Measurements from ENCODE around the gene SRSF4. TPM values are rescaled to one million over a fixed set of nuclear protein-coding genes. Genes with fewer than 3 reads are reported as not detected.

SRSF4 gene
- polyA plus RNA-seq, 3 donors from 2014 or later = 49.5 to 110 (median 62.4) TPM

GRCh38 chr1:29123887-29124365 lies 57.8 kb downstream of the SRSF4 start, which contains the start of gene TMEM200B:
Gene TMEM200B, minus strand, starts transcription at chr1:29123903. Its CDS starts 2,075 bp downstream, at chr1:29121828.
- DNase-seq = no peak

DNA sequence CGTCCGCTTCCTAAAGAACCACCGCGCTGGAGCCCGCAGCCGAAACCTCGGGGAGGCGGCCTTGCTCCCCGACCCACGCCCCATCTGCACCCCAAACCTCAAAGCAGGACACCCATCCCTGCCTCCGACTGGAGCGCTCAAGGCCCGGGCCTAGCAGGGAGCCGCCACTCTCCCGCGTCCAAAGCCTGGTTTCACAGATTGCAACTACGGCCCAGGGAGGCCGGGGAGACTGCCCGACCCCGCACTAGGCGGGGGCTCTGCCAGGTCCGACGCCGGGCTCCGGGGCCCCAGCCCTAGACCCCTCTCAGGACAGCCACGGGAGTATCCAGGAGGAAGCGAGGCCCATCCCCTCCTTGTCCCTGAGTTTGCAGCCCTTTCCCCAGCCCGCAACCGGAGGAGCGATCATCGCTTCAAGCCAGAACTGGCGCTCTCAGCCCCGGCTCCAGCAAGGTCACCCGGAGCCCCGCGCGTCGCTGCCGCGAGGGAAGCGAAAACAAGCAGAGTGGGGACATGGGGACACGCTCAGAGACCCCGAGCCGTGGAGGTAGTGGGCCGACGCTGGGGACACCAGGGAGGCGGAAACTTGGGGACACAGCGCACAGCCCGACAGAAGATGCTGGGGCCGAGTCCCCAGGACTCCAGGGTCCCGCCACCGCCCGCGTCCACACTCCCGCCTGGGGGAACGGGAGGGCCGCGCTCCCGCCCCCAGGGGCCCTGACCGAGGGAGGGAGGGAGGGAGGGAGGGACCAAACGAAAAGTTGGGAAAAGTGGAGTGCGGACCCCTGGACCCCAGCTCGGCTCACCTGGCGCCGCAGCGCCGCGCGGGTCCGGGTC lies 58.4 kb downstream of the SRSF4 start:
- H3K9me3 Mint-ChIP-seq = no peaks in the 10 kb centered on the region

More at GRCh38 chr1:29123887-29124365, 57.8 kb downstream of the SRSF4 start, which contains the start of gene TMEM200B:
- Mint-ChIP-seq H3K27me3 (ENCODE audit: low read depth in 3 of 3) (peaks cover 12 to 21% (median 16%) of the 10 kb centered on the region in 3 donors), H3K36me3 (peaks cover 8 to 10% (median 10%) of the 10 kb centered on the region in 3 donors), H3K4me1 (peaks cover 12 to 13% of the 10 kb centered on the region in 2 donors), H3K27ac (no peak within 1 kb of the TSS), H3K4me3 (peak within 1 kb of the TSS; percentile 78 to 84 (median 80)), H3K9me3 (no peaks in the 10 kb centered on the region)

DNA sequence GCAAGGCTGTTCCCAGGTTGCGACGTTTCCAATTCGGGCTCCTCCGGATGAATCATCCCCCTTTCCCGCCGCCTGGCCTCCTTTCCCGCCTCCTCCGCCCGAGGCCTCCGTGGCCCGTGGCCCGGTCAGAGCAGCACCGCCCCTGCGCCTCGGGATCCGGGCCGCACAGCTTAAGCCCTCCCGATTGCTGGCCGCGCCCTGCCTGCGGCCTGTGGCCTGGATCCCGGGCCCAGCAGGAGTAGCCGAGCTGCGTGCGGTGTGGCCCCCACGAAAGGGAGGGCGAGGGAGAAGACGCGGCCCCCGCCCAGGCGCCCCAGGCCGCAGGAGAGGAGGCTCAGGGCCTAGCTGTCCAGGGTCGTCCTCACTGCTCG lies 59.0 kb downstream of the SRSF4 start:
- Mint-ChIP-seq H3K36me3 (peaks cover 8 to 19% (median 16%) of the 10 kb centered on the region in 3 donors), H3K4me1 (peaks cover 12 to 13% of the 10 kb centered on the region in 2 donors), H3K27me3 (ENCODE audit: low read depth in 3 of 3) (peaks cover 12 to 24% (median 18%) of the 10 kb centered on the region in 3 donors), H3K9me3 (no peaks in the 10 kb centered on the region), H3K27ac (no peak overlapping the region), H3K4me3 (peak overlapping the region; percentile 18 to 84 (median 80))
- DNase-seq = no peak

More for the DNA sequence above, 58.4 kb downstream of the SRSF4 start:
- peak overlapping the region; percentile 69 to 84 (median 80) for H3K4me3 Mint-ChIP-seq
- DNase-seq = peak in 2 of 3 donors; percentile 24
- peaks cover 8 to 16% (median 15%) of the 10 kb centered on the region in 3 donors for H3K36me3 Mint-ChIP-seq
- H3K27ac Mint-ChIP-seq = no peak overlapping the region
- peaks cover 12 to 13% of the 10 kb centered on the region in 2 donors for H3K4me1 Mint-ChIP-seq
- peaks cover 12 to 24% (median 18%) of the 10 kb centered on the region in 3 donors for H3K27me3 Mint-ChIP-seq (ENCODE audit: low read depth in 3 of 3)

DNA sequence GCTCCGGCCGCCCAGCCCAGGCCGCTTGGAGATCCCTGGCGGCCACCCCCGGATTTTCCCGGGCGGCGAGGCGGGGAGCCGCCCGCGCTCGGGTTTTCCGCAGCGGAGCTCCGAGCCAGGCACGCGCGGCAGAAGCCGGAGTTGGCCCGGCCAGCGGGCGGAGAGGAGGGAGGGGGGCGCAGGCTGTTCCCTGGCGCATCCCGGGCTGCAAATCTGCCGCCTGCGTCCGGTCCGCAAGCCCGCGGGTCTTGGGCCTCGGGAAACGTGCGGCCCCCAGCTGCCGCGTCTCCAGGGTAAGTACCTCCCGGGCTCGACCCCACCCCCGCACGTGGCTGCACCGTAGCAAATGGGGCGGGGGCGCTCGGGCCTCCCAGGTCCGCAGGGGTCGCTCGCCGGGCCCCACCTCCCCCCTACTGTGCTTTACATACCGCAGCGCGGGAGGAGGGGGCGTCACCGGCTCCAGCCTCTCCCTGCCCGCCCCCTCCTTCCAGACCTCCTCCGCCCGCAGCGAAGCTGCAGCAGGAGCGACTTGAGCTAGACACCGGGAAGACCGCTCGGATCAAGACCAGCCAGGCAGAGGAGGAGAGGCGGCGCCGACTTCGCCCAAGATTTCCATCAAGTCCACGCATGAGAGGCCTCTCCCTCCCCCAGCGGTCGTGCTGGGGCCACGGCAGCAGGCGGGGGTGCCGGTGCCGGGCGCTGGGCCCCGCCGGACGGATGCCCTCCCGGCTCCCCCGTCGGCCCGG lies 59.6 kb downstream of the SRSF4 start:
- H3K27ac Mint-ChIP-seq = no peak overlapping the region
- peak overlapping the region in 3 of 5 donors; percentile 10 to 53 (median 53) for H3K4me3 Mint-ChIP-seq

GRCh38 chr1:29121516-29121935 lies 60.2 kb downstream of the SRSF4 start:
- no peak for DNase-seq
- Mint-ChIP-seq H3K4me3 (no peak overlapping the region), H3K9me3 (no peaks in the 10 kb centered on the region), H3K36me3 (peaks cover 12 to 27% (median 27%) of the 10 kb centered on the region in 3 donors), H3K4me1 (peaks cover 12 to 13% of the 10 kb centered on the region in 2 donors), H3K27ac (no peak overlapping the region), H3K27me3 (ENCODE audit: low read depth in 3 of 3) (peaks cover 12 to 24% (median 21%) of the 10 kb centered on the region in 3 donors)

More for the DNA sequence above, 59.6 kb downstream of the SRSF4 start:
- Mint-ChIP-seq H3K27me3 (ENCODE audit: low read depth in 3 of 3) (peaks cover 12 to 24% (median 21%) of the 10 kb centered on the region in 3 donors), H3K4me1 (peaks cover 12 to 13% of the 10 kb centered on the region in 2 donors), H3K36me3 (peaks cover 12 to 24% (median 21%) of the 10 kb centered on the region in 3 donors), H3K9me3 (no peaks in the 10 kb centered on the region)
- no peak for DNase-seq

DNA sequence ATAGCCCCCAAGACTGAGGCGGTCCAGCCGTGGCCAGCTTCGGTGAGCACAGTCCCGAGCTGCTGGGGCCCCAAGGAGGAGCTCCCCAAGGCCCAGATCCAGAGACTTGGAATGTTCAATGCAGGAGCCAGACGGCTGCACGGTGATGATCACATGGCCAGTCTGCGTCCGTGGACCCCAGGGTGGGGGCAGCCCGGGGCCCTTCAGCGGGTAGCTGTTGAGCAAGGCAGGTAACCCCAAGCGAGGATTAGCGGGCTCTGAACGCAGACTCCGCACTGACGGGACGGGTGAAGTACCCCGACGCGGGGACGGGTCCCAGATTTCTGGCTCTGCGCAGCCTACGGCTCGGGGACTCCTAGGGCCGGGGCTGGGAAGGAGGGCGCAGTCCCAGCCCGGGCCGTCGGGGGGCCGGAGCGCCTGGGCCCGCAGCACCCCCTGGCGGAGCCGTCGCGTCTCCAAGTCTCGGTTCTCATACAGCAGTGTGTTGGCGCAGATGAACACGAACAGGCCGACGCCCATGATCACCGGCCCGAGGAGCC lies 60.7 kb downstream of the SRSF4 start:
- no peak overlapping the region for H3K27ac Mint-ChIP-seq
- H3K4me1 Mint-ChIP-seq = peaks cover 12% of the 10 kb centered on the region in 2 donors
- peak; percentile 55 to 58 (median 58) for DNase-seq
- H3K9me3 Mint-ChIP-seq = no peaks in the 10 kb centered on the region
- peaks cover 12 to 27% (median 27%) of the 10 kb centered on the region in 3 donors for H3K36me3 Mint-ChIP-seq
- peak overlapping the region in 3 of 5 donors; percentile 21 to 38 (median 35) for H3K4me3 Mint-ChIP-seq
- peaks cover 12 to 24% (median 21%) of the 10 kb centered on the region in 3 donors for H3K27me3 Mint-ChIP-seq (ENCODE audit: low read depth in 3 of 3)

- Mint-ChIP-seq H3K27me3 (ENCODE audit: low read depth in 3 of 3) (peaks cover 9 to 18% (median 15%) of the 10 kb centered on the region in 3 donors), H3K4me3 (peak overlapping the region in 3 of 5 donors; percentile 38 to 71 (median 38)), H3K9me3 (no peaks in the 10 kb centered on the region), H3K4me1 (peaks cover 6% of the 10 kb centered on the region in 2 donors), H3K36me3 (peaks cover 12 to 34% (median 27%) of the 10 kb centered on the region in 3 donors), H3K27ac (no peak overlapping the region)
- no peak for DNase-seq
These were observed 61.3 kb downstream of the SRSF4 start for GRCh38 chr1:29120367-29120766.

DNA sequence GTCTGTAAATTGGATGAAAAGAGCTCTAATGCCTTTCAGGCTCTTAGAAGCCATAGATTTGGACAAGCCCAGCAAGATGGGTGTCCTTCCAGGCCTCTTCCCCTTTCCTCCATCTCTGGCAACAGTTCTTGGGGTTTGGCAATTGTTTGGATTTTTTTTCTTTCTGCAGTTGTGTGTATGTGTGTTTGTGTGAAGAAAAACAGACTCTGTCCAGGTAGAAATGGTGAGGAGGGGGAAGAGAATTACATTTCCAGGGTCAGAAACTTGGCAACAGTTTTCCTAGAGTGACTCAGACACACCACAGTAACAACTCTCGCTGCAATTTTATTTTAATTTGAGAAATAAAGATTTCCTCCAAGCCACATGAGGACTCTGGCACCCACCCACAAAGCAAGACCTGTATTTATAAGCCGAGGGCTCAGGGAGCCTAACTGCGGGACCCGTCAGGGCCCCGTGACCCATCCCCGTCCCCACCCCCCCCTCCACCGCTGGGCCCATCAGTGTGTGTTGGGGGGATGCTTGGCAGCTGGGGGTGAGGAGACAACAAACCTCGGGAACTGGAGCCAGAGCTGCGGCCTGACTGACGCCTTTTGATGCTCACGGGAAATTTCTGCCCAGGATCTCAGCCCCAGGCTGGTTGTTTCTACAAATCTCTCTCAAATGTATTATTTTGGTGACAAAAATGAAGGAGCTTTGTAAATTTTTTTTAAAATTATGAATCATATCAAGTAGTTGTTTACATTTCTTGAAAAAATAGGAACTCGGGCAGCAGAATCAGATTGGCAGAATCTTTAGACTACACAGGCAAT lies 62.4 kb downstream of the SRSF4 start:
- Mint-ChIP-seq H3K27me3 (ENCODE audit: low read depth in 3 of 3) (peaks cover 8 to 18% (median 15%) of the 10 kb centered on the region in 3 donors), H3K4me3 (peak overlapping the region in 1 of 5 donors; percentile 35), H3K4me1 (peaks cover 6% of the 10 kb centered on the region in 2 donors), H3K36me3 (peaks cover 16 to 39% (median 27%) of the 10 kb centered on the region in 3 donors), H3K27ac (no peak overlapping the region), H3K9me3 (no peaks in the 10 kb centered on the region)
- DNase-seq = no peak

- Mint-ChIP-seq H3K27me3 (ENCODE audit: low read depth in 3 of 3) (peaks cover 6 to 20% (median 9%) of the 10 kb centered on the region in 3 donors), H3K27ac (peak overlapping the region in 1 of 6 donors; percentile 3), H3K4me1 (peaks cover 12 to 16% of the 10 kb centered on the region in 2 donors), H3K9me3 (no peaks in the 10 kb centered on the region), H3K36me3 (peaks cover 29 to 57% (median 39%) of the 10 kb centered on the region in 3 donors), H3K4me3 (no peak overlapping the region)
- no peak for DNase-seq
These were observed 64.3 kb downstream of the SRSF4 start for GRCh38 chr1:29117381-29117780.

DNA sequence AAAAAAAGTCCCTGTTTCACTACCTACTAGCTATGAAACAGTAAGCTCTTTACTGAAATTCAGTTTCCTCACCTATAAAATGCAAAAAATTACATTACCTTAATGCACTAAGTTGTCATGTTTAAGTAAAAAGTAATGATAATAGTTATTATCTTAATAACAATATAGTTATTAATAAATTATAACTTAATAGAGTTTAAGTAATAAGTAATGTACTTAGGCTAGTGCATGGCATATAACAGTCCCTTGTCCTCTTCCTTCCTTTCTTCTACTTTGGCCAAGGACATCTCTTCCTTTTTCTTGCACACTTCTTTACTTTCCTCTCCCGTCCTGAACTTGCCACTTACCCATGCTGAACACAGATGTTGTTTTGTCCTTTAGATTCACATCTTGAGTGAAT lies 67.0 kb downstream of the SRSF4 start:
- no peak for DNase-seq
- peaks cover 2 to 9% (median 7%) of the 10 kb centered on the region in 3 donors for H3K27me3 Mint-ChIP-seq (ENCODE audit: low read depth in 3 of 3)
- H3K4me3 Mint-ChIP-seq = no peak overlapping the region
- peaks cover 30 to 66% (median 41%) of the 10 kb centered on the region in 3 donors for H3K36me3 Mint-ChIP-seq
- H3K9me3 Mint-ChIP-seq = no peaks in the 10 kb centered on the region
- no peak overlapping the region for H3K27ac Mint-ChIP-seq
- peaks cover 13 to 17% of the 10 kb centered on the region in 2 donors for H3K4me1 Mint-ChIP-seq

DNA sequence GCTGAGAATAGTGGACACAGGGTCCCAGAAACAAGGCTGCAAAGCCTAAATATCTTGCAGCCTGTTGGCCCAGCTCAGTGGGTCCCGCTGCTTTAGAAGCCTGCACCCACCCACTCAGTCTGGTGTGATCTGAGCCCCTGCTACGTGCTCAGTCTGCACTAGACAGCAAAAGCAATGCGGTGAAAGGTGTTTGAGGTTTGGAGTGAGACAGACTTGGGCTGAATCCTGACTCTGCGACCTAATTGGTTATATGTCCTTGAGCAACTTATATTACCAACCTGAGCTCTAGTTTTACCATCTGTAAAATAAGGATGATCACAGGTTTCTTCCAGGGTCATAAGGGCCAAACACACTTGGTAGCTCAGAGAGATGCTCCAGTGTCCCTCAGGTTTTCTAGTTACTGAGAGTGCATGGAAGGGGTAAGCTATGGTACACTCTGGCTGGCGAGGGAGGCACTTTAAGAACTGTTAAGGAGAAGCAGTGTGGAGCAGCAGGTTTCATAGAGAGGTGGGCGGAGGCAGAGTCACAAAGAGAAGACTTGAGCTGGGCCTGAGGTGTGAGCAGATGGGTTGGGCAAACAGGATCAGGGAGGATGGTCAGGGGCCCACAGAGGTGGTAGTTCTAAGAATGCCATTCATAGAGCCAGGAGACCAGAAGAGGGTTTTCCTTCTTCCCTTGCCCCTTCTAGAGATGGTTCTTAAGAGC lies 68.1 kb downstream of the SRSF4 start:
- DNase-seq = no peak
- peaks cover 2 to 7% (median 5%) of the 10 kb centered on the region in 3 donors for H3K27me3 Mint-ChIP-seq (ENCODE audit: low read depth in 3 of 3)
- peaks cover 13 to 17% of the 10 kb centered on the region in 2 donors for H3K4me1 Mint-ChIP-seq
- H3K4me3 Mint-ChIP-seq = no peak overlapping the region
- H3K9me3 Mint-ChIP-seq = no peaks in the 10 kb centered on the region
- peaks cover 25 to 60% (median 35%) of the 10 kb centered on the region in 3 donors for H3K36me3 Mint-ChIP-seq
- H3K27ac Mint-ChIP-seq = peak overlapping the region in 4 of 6 donors; percentile 40 to 82 (median 48)
